Fibroblast of lung (primary cell): ENCODE results near the gene VWA5B1.

Experiments used
- CTCF ChIP-seq, 2 donors: IDR thresholded peaks in 1 of 2; conservative IDR thresholded peaks in 1 of 2; 1 replicate in 1 of 2; 2 replicates in 1 of 2; pipeline ENCODE4 v1.5.1; 2011 to 2012; ENCODE audit warnings: low read length in 2 of 2, control low read depth in 1 of 2, inconsistent platforms in 1 of 2, low read depth in 1 of 2, mild to moderate bottlenecking in 1 of 2
- EZH2 ChIP-seq: IDR thresholded peaks from 2 replicates; pipeline ENCODE4 v1.5.1; 2012; ENCODE audit warnings: low read length, control low read depth, mild to moderate bottlenecking; ENCODE audit errors: missing control alignments

GRCh38 chr1:20308569-20308968, 17.9 kb downstream of the VWA5B1 start:
- TF ChIP-seq EZH2 (no peak), CTCF (conservative IDR thresholded peaks at IDR 0.05 in 1 of 2, IDR thresholded peaks at IDR 0.05 in 1 of 2; ENCODE audit: low read depth in 1 of 2, low read length in 2 of 2) (no peak)
